ENCODE results near the gene SMIM32. TPM values are rescaled to one million over a fixed set of nuclear protein-coding genes. Genes with fewer than 3 reads are reported as not detected.

SMIM32 gene
- total RNA-seq, 1 experiment from 2014 or later: 1.4 TPM

DNA sequence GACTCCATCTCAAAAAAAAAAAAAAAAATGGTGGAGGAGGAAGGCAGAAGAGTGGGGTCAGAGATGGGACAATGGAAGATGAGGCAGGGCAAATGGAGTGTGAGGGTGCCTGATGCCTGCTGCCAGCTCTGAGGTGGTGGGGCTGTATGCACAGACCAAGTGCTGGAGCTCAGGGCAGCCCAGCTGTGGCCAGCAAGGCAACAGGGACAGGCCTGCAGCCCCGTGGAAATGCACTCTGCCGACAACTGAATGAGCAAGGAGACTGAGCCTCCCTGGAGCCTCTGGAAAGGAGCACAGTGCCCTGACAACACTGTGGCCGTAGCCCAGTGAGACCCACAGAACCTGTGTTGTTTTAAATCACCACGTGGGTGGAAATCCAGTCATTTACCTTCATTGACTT is 22.9 kb upstream of the SMIM32 start:
- Histone ChIP-seq H3K27me3 (ENCODE audit: control insufficient read depth, insufficient read depth, low read length) (peaks cover 2% of the 10 kb centered on the region), H3K36me3 (replicated peaks; ENCODE audit: control insufficient read depth, insufficient read depth, low read length) (no peaks in the 10 kb centered on the region), H3K4me3 (ENCODE audit: insufficient read depth, low read depth, low read length) (no peak overlapping the region)
- no peak for DNase-seq

DNA sequence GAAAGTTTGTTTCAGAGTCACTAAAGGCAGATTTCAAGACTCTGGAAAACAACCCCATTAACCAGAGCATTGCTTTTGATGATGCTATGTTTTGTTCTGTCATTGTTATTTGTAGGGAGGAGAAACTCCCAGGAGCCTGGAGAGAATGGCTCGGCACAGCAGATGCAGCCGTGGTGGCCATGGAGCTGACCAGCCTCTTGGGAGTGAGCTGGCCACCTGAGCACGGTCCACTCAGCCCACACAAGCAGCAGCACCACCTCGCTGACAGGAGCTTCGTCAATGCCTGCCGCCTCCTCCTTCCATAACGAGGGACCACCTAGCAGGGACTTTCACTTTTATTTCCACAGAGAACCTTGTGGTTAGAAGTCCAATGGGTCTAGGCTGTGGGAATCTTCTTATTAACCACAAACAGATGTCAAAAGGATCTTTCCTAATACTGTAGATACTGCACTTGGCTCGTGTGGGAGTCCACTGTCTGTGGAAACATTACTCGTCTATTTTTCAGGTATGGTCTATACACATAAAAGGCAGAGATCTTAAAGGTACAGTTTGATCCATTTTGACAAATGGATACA is 21.0 kb upstream of the SMIM32 start:
- peaks cover 10% of the 10 kb centered on the region for H3K27me3 ChIP-seq (ENCODE audit: control insufficient read depth, insufficient read depth, low read length)
- DNase-seq: no peak
- no peaks in the 10 kb centered on the region for H3K36me3 ChIP-seq (replicated peaks; ENCODE audit: control insufficient read depth, insufficient read depth, low read length)
- no peak overlapping the region for H3K4me3 ChIP-seq (ENCODE audit: insufficient read depth, low read depth, low read length)

DNA sequence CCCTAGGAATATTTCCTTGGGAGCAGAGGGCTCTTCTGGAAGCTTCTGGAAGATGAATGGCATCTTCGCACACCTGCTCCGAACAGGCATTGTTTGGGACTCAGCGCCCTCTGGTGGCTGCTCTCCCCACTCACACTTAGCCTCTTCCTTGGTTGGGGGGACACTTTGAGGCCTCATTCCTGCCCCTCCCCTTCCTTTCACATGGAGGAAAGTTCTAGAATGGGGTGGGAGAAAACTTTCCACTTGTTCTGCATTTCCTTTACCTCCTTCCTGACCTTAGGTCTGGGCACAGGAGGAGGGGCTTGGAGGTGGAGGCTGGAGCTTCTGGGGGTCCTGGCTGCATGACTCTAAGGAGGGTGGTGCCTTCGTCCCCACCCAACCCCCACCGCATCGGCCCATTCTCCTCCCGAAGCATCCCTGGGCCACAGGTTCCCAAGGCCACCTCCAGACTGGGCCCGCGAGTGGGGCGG is 19.3 kb upstream of the SMIM32 start:
- DNase-seq: peak; percentile 88
- Histone ChIP-seq H3K27me3 (ENCODE audit: control insufficient read depth, insufficient read depth, low read length) (peaks cover 20% of the 10 kb centered on the region), H3K4me3 (ENCODE audit: insufficient read depth, low read depth, low read length) (no peak overlapping the region), H3K36me3 (replicated peaks; ENCODE audit: control insufficient read depth, insufficient read depth, low read length) (no peaks in the 10 kb centered on the region)

DNA sequence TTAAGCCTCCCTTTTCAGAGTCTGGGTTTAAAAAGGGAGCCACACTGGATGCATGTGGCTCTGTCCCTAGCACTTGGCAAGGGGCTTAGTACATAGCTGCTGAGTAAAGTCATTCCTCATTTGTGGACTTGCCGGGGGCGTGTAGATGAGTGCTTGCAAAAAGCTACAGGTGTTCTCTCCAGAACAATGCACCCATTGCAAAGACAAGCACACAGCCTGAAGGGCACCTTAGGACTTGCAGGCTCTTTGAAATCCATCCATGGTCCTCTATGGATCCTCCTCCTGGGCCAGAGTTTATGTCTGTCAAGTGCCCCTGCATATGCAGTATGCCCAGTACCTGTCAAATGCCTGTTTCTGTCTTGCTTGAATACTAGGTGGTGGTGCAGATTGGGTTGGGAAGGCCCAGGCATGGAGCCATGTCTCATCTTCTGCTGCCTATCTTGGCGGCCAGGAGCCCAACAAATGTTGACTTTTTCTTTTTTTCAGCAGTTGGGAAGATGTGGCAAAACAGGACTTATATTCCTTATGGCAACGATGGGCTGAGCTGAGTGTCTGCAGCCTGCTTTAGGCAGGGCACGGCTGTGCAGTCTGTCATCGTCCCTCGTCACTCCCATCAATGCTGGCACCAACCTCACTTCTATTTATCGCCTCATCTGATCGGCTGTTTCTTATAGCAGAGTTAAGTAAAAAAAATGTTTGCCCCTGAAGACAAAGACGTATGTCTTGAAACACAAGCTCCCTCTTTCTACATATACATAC is 18.5 kb upstream of the SMIM32 start:
- H3K27me3 ChIP-seq (ENCODE audit: control insufficient read depth, insufficient read depth, low read length): peaks cover 27% of the 10 kb centered on the region
- H3K4me3 ChIP-seq (ENCODE audit: insufficient read depth, low read depth, low read length): no peak overlapping the region
- no peak for DNase-seq
- no peaks in the 10 kb centered on the region for H3K36me3 ChIP-seq (replicated peaks; ENCODE audit: control insufficient read depth, insufficient read depth, low read length)

DNA sequence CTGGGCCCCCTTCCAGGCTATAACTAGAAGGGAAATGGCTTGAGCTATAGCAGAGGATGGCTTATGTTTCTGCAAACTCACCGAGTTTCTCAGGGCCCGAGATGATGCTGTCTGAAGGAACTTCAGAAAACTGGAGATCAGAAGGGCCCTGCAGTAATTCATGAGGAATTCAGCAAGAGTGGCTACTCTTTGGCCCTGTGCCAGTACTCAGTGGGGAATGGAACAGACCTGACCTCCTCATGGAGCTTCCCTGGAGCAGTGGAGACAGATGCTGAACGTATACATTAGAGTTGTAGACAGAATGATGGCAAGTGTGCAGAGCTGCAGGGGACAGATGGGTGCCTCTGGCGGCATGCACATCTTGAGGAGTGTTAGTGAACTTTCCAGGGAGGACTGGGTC is 17.3 kb upstream of the SMIM32 start:
- H3K36me3 ChIP-seq (replicated peaks; ENCODE audit: control insufficient read depth, insufficient read depth, low read length): no peaks in the 10 kb centered on the region
- DNase-seq: no peak
- no peak overlapping the region for H3K4me3 ChIP-seq (ENCODE audit: insufficient read depth, low read depth, low read length)
- peaks cover 37% of the 10 kb centered on the region for H3K27me3 ChIP-seq (ENCODE audit: control insufficient read depth, insufficient read depth, low read length)

DNA sequence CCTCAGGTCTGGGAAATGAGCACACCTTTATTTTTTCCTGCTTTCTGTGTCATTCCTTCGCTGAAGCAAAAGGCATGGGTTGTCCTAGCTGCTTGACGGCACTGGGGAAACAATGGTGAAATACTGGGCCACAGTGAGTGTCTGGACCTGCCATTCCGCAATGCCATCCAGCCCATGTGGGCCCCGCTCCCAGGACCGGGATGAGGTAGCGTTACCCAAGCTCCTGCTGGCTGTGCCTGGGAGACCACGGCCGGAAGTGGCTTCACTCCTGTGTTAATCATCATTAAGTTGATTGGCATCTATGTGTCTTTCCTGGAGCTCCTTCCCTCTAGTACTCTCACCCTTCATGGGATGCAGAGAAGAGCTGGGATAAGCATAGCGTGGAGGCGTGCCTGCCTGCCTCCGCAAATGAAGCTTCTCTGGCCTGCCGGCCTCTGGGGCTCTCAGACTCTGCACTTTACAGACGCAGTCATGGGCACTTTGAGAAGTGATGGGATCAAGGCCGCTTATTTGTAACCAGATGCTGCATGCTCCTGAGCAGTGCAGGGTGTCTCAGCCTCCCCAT is 16.5 kb upstream of the SMIM32 start:
- no peaks in the 10 kb centered on the region for H3K36me3 ChIP-seq (replicated peaks; ENCODE audit: control insufficient read depth, insufficient read depth, low read length)
- H3K27me3 ChIP-seq (ENCODE audit: control insufficient read depth, insufficient read depth, low read length): peaks cover 45% of the 10 kb centered on the region
- no peak overlapping the region for H3K4me3 ChIP-seq (ENCODE audit: insufficient read depth, low read depth, low read length)
- DNase-seq: no peak

DNA sequence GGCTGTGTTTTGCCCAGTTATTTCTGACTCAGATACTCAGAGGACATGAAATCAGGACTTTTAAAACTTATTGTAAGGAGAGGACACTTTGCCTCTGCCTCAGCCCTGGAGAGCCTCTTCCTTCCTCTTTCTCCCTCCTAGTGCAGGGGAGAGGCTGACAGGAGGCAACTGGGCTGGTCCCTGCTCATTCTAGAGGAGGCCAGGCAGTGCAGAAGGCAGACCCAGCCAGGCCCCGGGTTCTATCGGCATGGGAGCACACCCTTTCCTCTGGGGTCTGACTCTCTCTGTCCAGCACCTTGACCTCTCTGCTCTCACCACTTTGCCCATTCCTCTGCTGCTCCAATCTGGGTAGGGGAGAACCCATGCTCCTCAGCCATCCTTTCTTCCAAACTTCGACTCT is 16.0 kb upstream of the SMIM32 start:
- Histone ChIP-seq H3K36me3 (replicated peaks; ENCODE audit: control insufficient read depth, insufficient read depth, low read length) (no peaks in the 10 kb centered on the region), H3K4me3 (ENCODE audit: insufficient read depth, low read depth, low read length) (no peak overlapping the region), H3K27me3 (ENCODE audit: control insufficient read depth, insufficient read depth, low read length) (peaks cover 51% of the 10 kb centered on the region)
- DNase-seq: no peak

DNA sequence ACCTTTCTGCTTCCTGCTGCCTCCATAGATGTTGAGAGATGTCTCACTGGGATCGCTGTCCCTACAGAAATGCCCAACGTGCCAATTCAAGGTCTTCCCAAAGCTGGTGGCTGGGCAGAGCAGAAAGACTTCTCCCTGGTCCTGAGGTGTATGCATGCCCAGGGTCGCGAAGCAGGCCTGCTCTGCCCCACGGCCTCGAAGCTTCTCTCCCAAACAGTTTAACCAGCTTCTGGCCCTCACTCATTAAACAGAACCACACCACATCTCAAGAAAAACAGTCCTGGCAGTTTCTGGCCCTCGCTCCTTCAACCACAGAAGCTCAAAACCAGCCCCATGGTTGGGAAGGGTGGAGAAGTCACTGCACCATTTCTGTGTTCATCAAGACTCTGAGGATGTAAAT is 14.7 kb upstream of the SMIM32 start:
- Histone ChIP-seq H3K36me3 (replicated peaks; ENCODE audit: control insufficient read depth, insufficient read depth, low read length) (no peaks in the 10 kb centered on the region), H3K27me3 (ENCODE audit: control insufficient read depth, insufficient read depth, low read length) (peaks cover 56% of the 10 kb centered on the region), H3K4me3 (ENCODE audit: insufficient read depth, low read depth, low read length) (no peak overlapping the region)
- DNase-seq: no peak

DNA sequence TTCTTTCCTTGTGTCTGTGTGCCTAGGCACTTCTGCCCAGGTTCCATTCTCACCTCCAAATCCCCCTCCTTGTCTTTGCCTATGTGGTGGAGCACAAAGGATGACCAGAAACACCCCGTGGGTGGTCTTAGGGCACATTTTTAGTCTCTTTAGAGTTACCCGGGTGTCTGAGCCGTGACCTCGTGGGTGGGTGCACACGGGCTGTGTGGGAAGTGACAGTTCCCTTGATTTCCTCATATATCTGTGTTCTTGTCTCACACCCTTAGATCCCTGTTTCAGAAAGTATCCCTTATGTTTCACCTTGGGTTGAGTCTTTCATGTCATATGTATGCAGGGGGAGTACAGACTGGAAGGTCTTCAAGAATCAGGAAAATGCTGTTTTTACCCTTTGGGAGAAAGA is 13.4 kb upstream of the SMIM32 start:
- H3K27me3 ChIP-seq (ENCODE audit: control insufficient read depth, insufficient read depth, low read length): peaks cover 68% of the 10 kb centered on the region
- no peak for DNase-seq

DNA sequence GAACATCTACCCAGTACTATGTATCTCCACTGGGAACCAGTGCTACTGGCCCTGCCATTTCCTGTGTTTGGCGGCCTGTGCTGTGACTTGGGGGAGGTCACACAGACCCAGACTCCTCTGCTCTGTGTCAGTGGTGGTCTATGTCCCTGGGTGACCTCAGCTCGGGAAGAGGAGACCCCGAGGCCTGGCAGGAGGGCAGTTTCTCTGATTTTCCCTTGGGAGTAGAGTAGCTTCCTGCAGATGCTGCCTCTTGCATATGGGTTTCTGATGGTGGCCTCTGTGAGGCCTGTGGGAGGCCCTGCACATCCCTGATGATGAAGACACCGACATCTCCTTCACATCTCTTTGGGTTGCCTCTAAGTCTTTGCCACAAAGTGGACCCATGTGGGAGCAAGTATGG is 13.0 kb upstream of the SMIM32 start:
- Histone ChIP-seq H3K4me3 (ENCODE audit: insufficient read depth, low read depth, low read length) (no peak overlapping the region), H3K27me3 (ENCODE audit: control insufficient read depth, insufficient read depth, low read length) (peaks cover 70% of the 10 kb centered on the region), H3K36me3 (replicated peaks; ENCODE audit: control insufficient read depth, insufficient read depth, low read length) (no peaks in the 10 kb centered on the region)
- no peak for DNase-seq

More for the DNA sequence above, 13.4 kb upstream of the SMIM32 start:
- H3K36me3 ChIP-seq (replicated peaks; ENCODE audit: control insufficient read depth, insufficient read depth, low read length): no peaks in the 10 kb centered on the region
- no peak overlapping the region for H3K4me3 ChIP-seq (ENCODE audit: insufficient read depth, low read depth, low read length)

DNA sequence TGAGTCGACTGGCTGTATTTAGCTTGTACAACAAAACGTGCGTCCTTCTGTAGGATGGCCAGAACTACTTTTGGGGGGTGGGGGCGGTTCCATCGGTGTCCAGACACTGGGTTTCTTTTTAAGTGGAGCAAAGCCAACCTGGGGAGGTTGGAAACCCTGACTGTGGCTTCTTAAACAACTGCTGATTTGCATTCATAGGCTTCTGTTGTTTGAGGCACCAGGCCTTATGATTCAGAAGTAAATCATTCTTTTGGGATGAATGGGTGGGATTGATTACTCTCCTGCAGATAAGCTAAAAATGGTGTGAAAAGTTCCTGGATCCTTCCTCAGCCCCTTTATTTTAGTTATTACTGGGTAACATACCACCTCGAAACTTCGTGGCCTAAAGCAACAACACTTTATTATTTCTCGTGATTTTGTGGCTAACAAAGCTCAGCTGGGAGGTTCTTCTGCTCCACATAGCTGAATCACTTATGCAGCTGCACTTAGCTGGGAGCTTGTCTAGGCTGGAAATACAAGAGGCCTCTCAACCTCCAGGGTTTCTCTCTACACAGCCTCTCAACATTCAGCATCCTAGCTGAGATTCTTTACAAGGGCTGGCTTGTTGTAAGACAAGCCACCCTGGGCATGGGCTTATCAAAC is 12.2 kb upstream of the SMIM32 start:
- Histone ChIP-seq H3K27me3 (ENCODE audit: control insufficient read depth, insufficient read depth, low read length) (peaks cover 78% of the 10 kb centered on the region), H3K4me3 (ENCODE audit: insufficient read depth, low read depth, low read length) (no peak overlapping the region), H3K36me3 (replicated peaks; ENCODE audit: control insufficient read depth, insufficient read depth, low read length) (no peaks in the 10 kb centered on the region)
- no peak for DNase-seq

DNA sequence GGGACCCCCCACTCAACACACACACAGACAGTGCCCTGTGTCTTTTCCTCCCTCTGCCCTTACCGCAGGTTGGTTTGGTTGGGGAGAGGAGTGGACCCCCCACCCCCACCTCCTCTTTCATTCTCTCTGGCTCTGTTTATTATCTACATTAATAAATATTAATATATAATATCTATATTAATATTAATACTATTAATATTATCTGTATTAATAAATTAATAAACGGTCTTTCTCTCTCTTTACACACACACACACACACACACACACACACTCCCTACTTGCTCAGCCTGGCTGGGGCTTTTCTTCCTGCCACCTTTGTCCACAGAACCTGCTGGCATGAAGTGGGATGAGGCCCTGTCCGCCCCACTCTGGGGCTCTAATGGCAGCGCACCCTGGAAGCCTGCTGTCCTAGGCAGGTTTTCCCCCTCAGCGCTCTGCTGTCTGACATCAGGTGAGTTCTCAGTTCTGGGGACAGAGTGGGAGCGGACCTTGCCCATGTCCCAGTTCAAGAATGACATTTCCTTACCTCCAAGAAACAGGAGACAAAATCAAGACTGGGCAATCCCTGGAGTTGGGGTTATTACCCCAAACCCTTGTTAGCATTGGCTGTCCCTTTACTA is 10.5 kb upstream of the SMIM32 start:
- Histone ChIP-seq H3K4me3 (ENCODE audit: insufficient read depth, low read depth, low read length) (no peak overlapping the region), H3K27me3 (ENCODE audit: control insufficient read depth, insufficient read depth, low read length) (peaks cover 81% of the 10 kb centered on the region), H3K36me3 (replicated peaks; ENCODE audit: control insufficient read depth, insufficient read depth, low read length) (no peaks in the 10 kb centered on the region)
- no peak for DNase-seq

DNA sequence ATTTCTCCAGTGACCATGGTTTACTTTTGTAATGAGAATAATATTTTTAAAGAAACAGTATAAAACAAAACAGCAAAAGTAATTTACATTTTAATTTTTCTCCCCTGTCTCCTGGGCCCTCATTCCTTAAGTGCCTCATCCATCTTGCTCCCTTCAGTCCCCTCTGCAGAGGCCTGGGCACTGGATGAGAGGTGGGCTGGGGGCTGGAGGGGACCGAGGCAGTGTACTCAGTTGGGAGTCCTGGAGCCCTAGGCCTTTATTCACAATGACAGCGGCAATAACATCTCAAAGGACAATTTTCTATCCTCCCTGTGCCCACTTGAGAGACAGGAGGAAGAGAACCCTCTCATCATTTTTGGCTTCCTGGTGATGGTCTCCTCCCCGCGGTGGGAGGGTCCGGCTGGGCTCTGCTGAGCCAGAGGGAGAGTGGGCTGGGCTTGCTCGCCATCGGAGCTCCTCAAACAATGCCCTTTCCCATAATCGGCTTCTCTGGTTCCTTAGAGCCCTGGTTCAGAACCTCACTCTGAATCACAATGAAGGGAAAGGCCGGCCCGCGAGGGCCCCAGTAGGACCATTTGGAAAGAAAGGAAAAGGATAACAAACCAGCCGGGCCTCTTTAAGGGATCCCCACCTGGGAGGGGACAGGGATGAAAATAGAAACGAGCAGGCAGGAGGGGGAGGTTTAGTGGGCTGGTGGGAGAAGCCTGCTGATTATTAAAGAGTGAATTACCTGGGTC is 9.7 kb upstream of the SMIM32 start:
- H3K36me3 ChIP-seq (replicated peaks; ENCODE audit: control insufficient read depth, insufficient read depth, low read length): no peaks in the 10 kb centered on the region
- peak; percentile 89 for DNase-seq
- no peak overlapping the region for H3K4me3 ChIP-seq (ENCODE audit: insufficient read depth, low read depth, low read length)
- peaks cover 80% of the 10 kb centered on the region for H3K27me3 ChIP-seq (ENCODE audit: control insufficient read depth, insufficient read depth, low read length)

DNA sequence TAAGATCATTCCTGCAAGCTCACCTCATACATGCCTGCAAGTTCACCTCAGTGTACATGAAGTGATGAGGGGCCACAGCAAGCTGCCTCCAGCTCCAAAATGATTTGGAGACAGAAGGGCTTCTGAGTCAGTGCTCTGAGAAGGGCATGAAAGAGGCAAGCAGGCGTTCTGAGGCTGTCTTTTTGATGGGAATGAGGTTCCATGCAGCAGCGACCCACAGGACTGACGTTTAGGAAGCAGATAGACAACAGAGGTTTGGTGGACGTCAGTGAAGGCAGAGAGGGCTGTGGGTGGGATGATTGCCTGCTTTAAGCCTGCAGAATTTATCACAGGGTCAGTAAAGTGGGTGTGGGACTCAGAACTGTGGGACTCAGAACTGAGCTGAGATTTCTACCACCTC is 8.9 kb upstream of the SMIM32 start:
- Histone ChIP-seq H3K4me3 (ENCODE audit: insufficient read depth, low read depth, low read length) (no peak overlapping the region), H3K27me3 (ENCODE audit: control insufficient read depth, insufficient read depth, low read length) (peaks cover 75% of the 10 kb centered on the region), H3K36me3 (replicated peaks; ENCODE audit: control insufficient read depth, insufficient read depth, low read length) (no peaks in the 10 kb centered on the region)
- peak; percentile 19 for DNase-seq

Measured in H7 (cell line).